H9 (cell line): Measurements from ENCODE around the gene ZNF215. TPM values are rescaled to one million over a fixed set of nuclear protein-coding genes. Genes with fewer than 3 reads are reported as not detected.

Experiments used
- DNase-seq: peaks from one replicate; pipeline ENCODE4 v3.0.0-alpha.2; 2017
- H2AFZ ChIP-seq: one replicate; pipeline ENCODE4 v1.6.1; 2013; ENCODE audit warnings: mild to moderate bottlenecking, low read length, control low read depth, moderate library complexity
- H2AK5ac ChIP-seq: 2 replicates; pipeline ENCODE4 v1.6.1; 2013; ENCODE audit warnings: low read length, control low read depth, mixed read lengths; ENCODE audit not compliant: insufficient read length
- H2BK120ac ChIP-seq: one replicate; pipeline ENCODE4 v1.6.1; 2013; ENCODE audit warnings: low read depth, mild to moderate bottlenecking, low read length, control low read depth, inconsistent platforms; ENCODE audit not compliant: poor library complexity, severe bottlenecking
- H2BK12ac ChIP-seq: 2 replicates; pipeline ENCODE4 v1.6.1; 2013; ENCODE audit warnings: low read length, control low read depth, mixed read lengths, low read depth; ENCODE audit not compliant: insufficient read length
- H2BK15ac ChIP-seq: 2 replicates; pipeline ENCODE4 v1.6.1; 2013; ENCODE audit warnings: low read depth, low read length, control low read depth
- H2BK20ac ChIP-seq: one replicate; pipeline ENCODE4 v1.6.1; 2013; ENCODE audit warnings: low read depth, mild to moderate bottlenecking, low read length, control low read depth, inconsistent platforms; ENCODE audit not compliant: poor library complexity, severe bottlenecking
- H2BK5ac ChIP-seq: 2 replicates; pipeline ENCODE4 v1.6.1; 2013; ENCODE audit warnings: low read length, control low read depth, mixed read lengths; ENCODE audit not compliant: insufficient read length
- H3K14ac ChIP-seq: 2 replicates; pipeline ENCODE4 v1.6.1; 2013; ENCODE audit warnings: low read length, control low read depth; ENCODE audit not compliant: insufficient read depth
- H3K18ac ChIP-seq: 2 replicates; pipeline ENCODE4 v1.6.1; 2013; ENCODE audit warnings: low read depth, mild to moderate bottlenecking, mixed read lengths, low read length, control low read depth; ENCODE audit not compliant: insufficient read length
- H3K23ac ChIP-seq: 2 replicates; pipeline ENCODE4 v1.6.1; 2013; ENCODE audit warnings: low read length, control low read depth, mixed read lengths, low read depth; ENCODE audit not compliant: insufficient read length
- H3K23me2 ChIP-seq: 2 replicates; pipeline ENCODE4 v1.6.1; 2013; ENCODE audit warnings: low read depth, mild to moderate bottlenecking, mixed read lengths, low read length, control low read depth; ENCODE audit not compliant: insufficient read length, poor library complexity, severe bottlenecking
- H3K27ac ChIP-seq: 2 replicates; pipeline ENCODE4 v1.5.1; 2013; ENCODE audit warnings: low read length, control low read depth, mixed read lengths, low read depth; ENCODE audit not compliant: insufficient read length
- H3K27me3 ChIP-seq: 2 replicates; pipeline ENCODE4 v1.6.1; 2013; ENCODE audit warnings: low read length, control low read depth, inconsistent platforms; ENCODE audit not compliant: insufficient read depth
- H3K4ac ChIP-seq: 2 replicates; pipeline ENCODE4 v1.6.1; 2013; ENCODE audit warnings: low read depth, mild to moderate bottlenecking, control low read depth, inconsistent platforms, low read length, moderate library complexity
- H3K4me1 ChIP-seq: 2 replicates; pipeline ENCODE4 v1.6.1; 2013; ENCODE audit warnings: low read length, control low read depth, inconsistent platforms; ENCODE audit not compliant: insufficient read depth
- H3K4me2 ChIP-seq: 2 replicates; pipeline ENCODE4 v1.6.1; 2013; ENCODE audit warnings: low read length, control low read depth, mixed read lengths; ENCODE audit not compliant: insufficient read length, insufficient read depth
- H3K56ac ChIP-seq: 2 replicates; pipeline ENCODE4 v1.6.1; 2013; ENCODE audit warnings: low read depth, mild to moderate bottlenecking, mixed read lengths, low read length, control low read depth; ENCODE audit not compliant: insufficient read length
- H3K79me1 ChIP-seq: 2 replicates; pipeline ENCODE4 v1.6.1; 2013; ENCODE audit warnings: low read depth, mild to moderate bottlenecking, moderate library complexity, low read length, control low read depth, inconsistent platforms; ENCODE audit not compliant: insufficient read depth, poor library complexity, severe bottlenecking
- H3K79me2 ChIP-seq: 2 replicates; pipeline ENCODE4 v1.6.1; 2013; ENCODE audit warnings: low read length, control low read depth, inconsistent platforms; ENCODE audit not compliant: insufficient read depth
- H3K9ac ChIP-seq: 2 replicates; pipeline ENCODE4 v1.6.1; 2013; ENCODE audit warnings: low read length, control low read depth, mixed read lengths; ENCODE audit not compliant: insufficient read length; ENCODE audit errors: extremely low read depth
- H3K9me3 ChIP-seq: one replicate; pipeline ENCODE4 v1.6.1; 2013; ENCODE audit warnings: low read depth, low read length, inconsistent platforms; ENCODE audit not compliant: control insufficient read depth
- H3T11ph ChIP-seq: one replicate; pipeline ENCODE4 v1.6.1; 2013; ENCODE audit warnings: mild to moderate bottlenecking, low read length, control low read depth, inconsistent platforms
- H4K20me1 ChIP-seq: one replicate; pipeline ENCODE4 v1.6.1; 2013; ENCODE audit not compliant: control insufficient read depth, insufficient read length, insufficient read depth
- H4K5ac ChIP-seq: 2 replicates; pipeline ENCODE4 v1.6.1; 2013; ENCODE audit warnings: low read depth, mild to moderate bottlenecking, mixed read lengths, low read length, control low read depth; ENCODE audit not compliant: insufficient read length
- H4K8ac ChIP-seq: replicated peaks from 2 replicates; pipeline ENCODE4 v1.6.1; 2013; ENCODE audit warnings: low read length, control low read depth, mixed read lengths, low read depth; ENCODE audit not compliant: insufficient read length
- H4K91ac ChIP-seq: 2 replicates; pipeline ENCODE4 v1.6.1; 2013; ENCODE audit warnings: low read depth, mild to moderate bottlenecking, moderate library complexity, mixed read lengths, low read length, control low read depth; ENCODE audit not compliant: insufficient read length
- H3K27ac Mint-ChIP-seq, 3 experiments: 2 replicates in 2 of 3; 3 replicates in 1 of 3; pipeline ENCODE4 v1.8.0; 2020 to 2021; ENCODE audit warnings: mixed read lengths in 3 of 3, mild to moderate bottlenecking in 1 of 3, moderate library complexity in 1 of 3
- H3K27me3 Mint-ChIP-seq: 2 replicates; pipeline ENCODE4 v1.8.0; 2021; ENCODE audit warnings: low read depth, mild to moderate bottlenecking, moderate library complexity, mixed read lengths
- H3K36me3 Mint-ChIP-seq, 3 experiments: 2 replicates in 2 of 3; 3 replicates in 1 of 3; pipeline ENCODE4 v1.8.0; 2020 to 2021; ENCODE audit warnings: low read depth in 3 of 3, mixed read lengths in 3 of 3; ENCODE audit not compliant: insufficient read depth in 1 of 3
- H3K4me1 Mint-ChIP-seq, 2 experiments: 2 replicates each; pipeline ENCODE4 v1.8.0; 2020; ENCODE audit warnings: mixed read lengths in 2 of 2
- H3K4me3 Mint-ChIP-seq, 2 experiments: 2 replicates in 1 of 2; 3 replicates in 1 of 2; pipeline ENCODE4 v1.8.0; 2020 to 2021; ENCODE audit warnings: mild to moderate bottlenecking in 2 of 2, mixed read lengths in 2 of 2, moderate library complexity in 1 of 2
- H3K9me3 Mint-ChIP-seq, 2 experiments: 2 replicates in 1 of 2; 3 replicates in 1 of 2; pipeline ENCODE4 v1.8.0; 2020; ENCODE audit warnings: mild to moderate bottlenecking in 2 of 2, mixed read lengths in 2 of 2, moderate library complexity in 1 of 2
- CTCF ChIP-seq: fragments of 200-600 bp; sonication (generic); conservative IDR thresholded peaks from 3 replicates; pipeline ENCODE4 v1.8.0; 2021; ENCODE audit warnings: antibody characterized with exemption, mild to moderate bottlenecking
- WGBS: extraction: QIAGEN DNeasy Blood & Tissue Kit; methylation state at CpG from one replicate; pipeline ENCODE4 v1.1.7; 2013; ENCODE audit warnings: missing lambda C conversion rate, low lambda C conversion rate, mixed read lengths; ENCODE audit not compliant: insufficient read length; ENCODE audit errors: extremely low coverage; 5-methylcytosine and 5-hydroxymethylcytosine counted together
- total RNA-seq: library from RNA; stranded (reverse); gene quantifications from 2 replicates; pipeline ENCODE4 v1.2.1, GENCODE V29; 2021

ZNF215 gene
- total RNA-seq, 1 experiment from 2014 or later, result 18.0 TPM

GRCh38 chr11:6928916-6929315 lies 2.7 kb downstream of the ZNF215 start:
- H3K23ac ChIP-seq, result no peak overlapping the region
- H3K14ac ChIP-seq, result no peak overlapping the region
- no peak overlapping the region for H2BK5ac ChIP-seq
- H2BK12ac ChIP-seq, result no peak overlapping the region
- H3K27me3 Mint-ChIP-seq, result no peaks in the 10 kb centered on the region
- no peak overlapping the region for H3K4ac ChIP-seq
- H2AK5ac ChIP-seq, result no peak overlapping the region
- WGBS, result no CpG with 5 or more reads among the region's 4 CpGs
- H3K27ac ChIP-seq, result no peak overlapping the region
- no peak for DNase-seq
- H3K4me3 Mint-ChIP-seq, result peak overlapping the region in 1 of 2 experiments; percentile 35; a peak in 2 of 5 replicates
- peak overlapping the region in 2 of 3 experiments; percentile 4 to 22; a peak in 2 of 7 replicates for H3K27ac Mint-ChIP-seq
- H3K9ac ChIP-seq, result no peak overlapping the region
- H3K4me2 ChIP-seq, result no peak overlapping the region
- no peak overlapping the region for H2BK120ac ChIP-seq
- H3K23me2 ChIP-seq, result peaks cover 7% of the 10 kb centered on the region
- H4K20me1 ChIP-seq, result no peaks in the 10 kb centered on the region
- peaks cover 22 to 23% of the 10 kb centered on the region in 2 experiments for H3K4me1 Mint-ChIP-seq
- H3K79me2 ChIP-seq, result peaks cover 1% of the 10 kb centered on the region; the same call in 1 of the 2 replicates
- no peak overlapping the region for H2BK20ac ChIP-seq
- H3K27me3 ChIP-seq, result no peaks in the 10 kb centered on the region
- H2AFZ ChIP-seq, result no peak overlapping the region
- no peak for TF ChIP-seq CTCF
- no peaks in the 10 kb centered on the region for H3K79me1 ChIP-seq
- H2BK15ac ChIP-seq, result no peak overlapping the region
- H3T11ph ChIP-seq, result no peak overlapping the region
- H4K5ac ChIP-seq, result no peak overlapping the region
- no peak overlapping the region for H3K56ac ChIP-seq
- H3K18ac ChIP-seq, result no peak overlapping the region
- no peak overlapping the region for H4K8ac ChIP-seq
- H3K4me1 ChIP-seq, result no peaks in the 10 kb centered on the region; the same call in 1 of the 2 replicates
- H3K9me3 ChIP-seq, result no peaks in the 10 kb centered on the region
- H3K36me3 Mint-ChIP-seq, result peaks cover 16 to 30% (median 27%) of the 10 kb centered on the region in 3 experiments; a peak in 6 of 7 replicates
- no peak overlapping the region for H4K91ac ChIP-seq
- no peaks in the 10 kb centered on the region for H3K9me3 Mint-ChIP-seq
